Right renal pelvis (tissue), 4 donors: ENCODE data around the gene TRABD2B. TPM values are rescaled to one million over a fixed set of nuclear protein-coding genes. Genes with fewer than 3 reads are reported as not detected.

Source experiments
- DNase-seq, 4 donors: peaks; one replicate each; pipeline ENCODE4 v3.0.0-alpha.2; 2013; ENCODE audit warnings: low read depth in 4 of 4, low spot score in 3 of 4, missing footprints in 1 of 4
- polyA plus RNA-seq, 4 donors: library from polyadenylated mRNA; unstranded; fragments of 120-200 nt; gene quantifications; one replicate each; pipeline ENCODE4 v1.2.1, GENCODE V29; 2013; ENCODE audit not compliant: insufficient read length in 4 of 4

Gene TRABD2B
- polyA plus RNA-seq, 4 donors = 15.3 to 25.8 (median 22.0) TPM

GRCh38 chr1:47785561-47786271, 211.5 kb downstream of the TRABD2B start:
- DNase-seq = no peak

DNA sequence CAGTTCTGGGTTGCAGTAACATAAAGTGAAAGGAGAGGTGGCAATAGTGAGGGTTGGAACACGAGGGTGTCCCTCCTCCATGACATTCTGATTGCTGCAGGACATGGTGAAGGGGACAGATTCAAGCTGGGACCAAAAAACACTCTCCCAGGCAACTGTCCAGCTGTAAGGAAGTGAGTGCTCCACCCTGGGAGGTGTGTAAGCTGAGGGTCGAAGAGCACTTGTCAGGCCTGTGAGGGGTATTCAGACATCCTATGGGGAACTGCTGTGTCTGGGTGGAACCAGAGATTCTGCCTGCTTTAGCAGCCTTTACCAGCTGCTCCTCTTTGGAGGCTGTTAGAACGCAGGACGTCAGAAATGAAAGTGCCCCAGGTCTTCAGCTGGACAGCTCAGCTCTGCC, 212.1 kb downstream of the TRABD2B start:
- DNase-seq = no peak

DNA sequence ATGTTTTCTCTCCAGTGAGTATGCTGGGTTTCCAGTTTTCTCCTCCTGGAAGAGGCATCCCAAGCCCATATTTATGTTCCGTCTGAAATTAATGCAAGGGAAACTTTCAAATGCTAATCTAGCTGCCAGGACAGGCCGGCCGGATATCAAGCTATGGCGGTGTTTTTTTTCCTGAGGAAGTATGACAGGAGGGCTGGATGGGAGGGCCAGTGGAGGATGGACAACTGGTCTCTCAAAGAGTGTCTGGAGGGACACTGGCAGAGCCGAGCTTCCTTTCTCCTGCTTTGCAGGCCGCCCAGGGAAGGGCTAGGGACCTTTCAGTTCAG, 212.7 kb downstream of the TRABD2B start:
- DNase-seq = no peak

- no peak for DNase-seq
Measured at GRCh38 chr1:47783638-47784496, 213.3 kb downstream of the TRABD2B start.

DNA sequence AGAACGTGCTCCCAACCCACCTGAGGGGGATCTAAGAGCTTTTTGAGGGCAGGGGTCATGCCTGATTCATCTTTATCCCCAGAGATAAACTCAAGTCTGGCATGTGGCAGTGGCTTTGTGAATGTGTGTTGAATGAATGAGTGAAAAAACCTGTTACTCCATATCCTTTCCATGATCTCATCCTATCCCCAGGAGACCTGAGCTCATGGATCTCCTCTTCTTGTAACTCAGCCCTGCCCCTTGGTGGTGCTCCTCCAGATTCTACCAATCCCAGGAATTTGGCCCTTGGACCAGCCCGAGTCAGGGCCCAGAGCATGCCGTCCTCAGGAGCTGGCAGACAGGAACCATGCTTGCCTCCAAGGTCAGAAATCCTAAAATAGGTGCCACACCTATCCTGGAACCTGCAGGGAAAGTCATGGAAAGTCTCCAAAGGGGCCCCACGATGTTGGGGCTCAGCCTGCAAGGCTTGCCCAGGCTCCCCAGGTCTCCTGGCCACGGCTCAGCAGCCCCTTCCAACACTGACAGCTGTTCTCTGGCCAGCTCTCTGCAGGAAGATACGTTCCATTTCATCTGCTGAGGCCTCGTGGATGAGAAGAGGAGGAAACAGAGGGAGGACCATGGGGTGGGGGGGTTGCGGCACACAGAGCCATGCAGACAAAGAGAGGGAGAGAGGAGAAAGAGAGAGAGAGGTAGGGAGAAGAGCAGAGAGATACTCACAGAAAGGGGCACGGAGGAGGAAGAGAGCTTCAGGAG, 214.6 kb downstream of the TRABD2B start:
- DNase-seq = no peak

GRCh38 chr1:47781171-47781959, 215.8 kb downstream of the TRABD2B start:
- DNase-seq = no peak

DNA sequence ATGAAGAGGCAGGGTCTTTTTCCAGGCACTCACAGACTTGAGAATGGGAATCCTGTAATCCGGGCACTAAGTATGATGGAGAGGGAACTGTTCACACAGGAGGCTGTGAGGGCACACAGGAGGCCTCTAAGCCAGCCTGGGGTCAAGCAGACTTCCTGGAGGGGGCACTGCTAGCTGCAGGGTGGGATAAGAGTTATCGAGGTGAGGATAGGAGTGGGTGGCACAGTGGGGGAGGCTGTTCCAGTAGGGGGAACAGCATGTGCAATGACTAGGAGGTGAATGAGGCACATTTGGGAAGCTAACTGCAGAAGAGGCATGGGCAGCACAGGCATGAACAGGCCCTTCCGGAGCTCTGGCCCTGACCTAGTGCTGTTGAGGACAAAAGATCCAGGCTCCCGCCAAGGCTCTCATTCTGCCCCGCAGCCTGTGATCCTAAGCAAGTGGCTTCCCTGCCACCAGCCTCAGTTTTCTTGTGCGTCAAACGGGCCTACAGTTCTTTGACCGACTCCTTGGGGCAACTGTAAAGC, 216.7 kb downstream of the TRABD2B start:
- DNase-seq = no peak

GRCh38 chr1:47779613-47780012, 217.6 kb downstream of the TRABD2B start:
- DNase-seq = no peak

GRCh38 chr1:47778280-47778679, 218.9 kb downstream of the TRABD2B start:
- DNase-seq = no peak

DNA sequence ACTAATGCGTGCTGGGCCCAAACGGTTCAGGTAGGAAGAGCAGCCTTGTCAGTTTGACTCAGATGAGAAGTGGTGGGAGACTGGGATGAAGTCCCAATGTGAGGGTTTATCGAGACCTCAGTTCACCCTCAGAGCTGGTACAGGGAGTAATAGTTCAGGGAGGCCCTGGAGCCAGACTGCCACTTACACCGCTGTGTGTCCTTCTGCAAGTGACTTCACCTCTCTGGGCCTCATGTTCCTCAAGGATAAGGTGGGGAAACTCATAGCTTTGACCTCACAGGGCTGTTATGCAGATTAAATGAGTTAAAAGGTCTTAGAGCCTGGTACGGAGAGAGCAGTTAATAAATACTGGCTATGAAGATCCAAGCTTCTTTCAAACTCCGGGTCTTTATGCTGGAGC, 219.9 kb downstream of the TRABD2B start:
- no peak for DNase-seq

DNA sequence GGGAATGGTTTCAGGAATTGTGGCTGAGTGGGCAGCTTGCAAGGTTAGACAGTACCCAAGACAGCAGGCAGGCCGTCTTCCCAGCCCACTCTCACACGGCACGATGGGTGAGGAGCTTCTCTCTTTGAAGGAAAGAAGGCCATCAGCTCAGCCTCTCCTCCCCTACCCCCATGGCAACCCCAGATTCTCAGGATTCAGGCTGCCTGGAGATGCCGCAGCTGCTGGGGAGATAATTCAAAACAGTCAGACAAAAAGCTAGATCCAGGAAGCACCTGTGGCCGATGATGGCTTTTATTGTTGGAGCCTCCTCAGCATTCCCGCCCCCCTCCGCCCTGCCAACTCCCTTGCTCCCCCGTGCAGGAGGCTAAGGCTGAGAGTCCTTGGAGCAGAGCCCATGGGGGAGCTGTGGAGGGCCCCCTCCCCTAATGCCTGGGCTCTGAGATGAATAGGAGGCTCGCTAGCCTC, 220.5 kb downstream of the TRABD2B start:
- no peak for DNase-seq

GRCh38 chr1:47774986-47775834, 222.0 kb downstream of the TRABD2B start:
- DNase-seq = no peak

DNA sequence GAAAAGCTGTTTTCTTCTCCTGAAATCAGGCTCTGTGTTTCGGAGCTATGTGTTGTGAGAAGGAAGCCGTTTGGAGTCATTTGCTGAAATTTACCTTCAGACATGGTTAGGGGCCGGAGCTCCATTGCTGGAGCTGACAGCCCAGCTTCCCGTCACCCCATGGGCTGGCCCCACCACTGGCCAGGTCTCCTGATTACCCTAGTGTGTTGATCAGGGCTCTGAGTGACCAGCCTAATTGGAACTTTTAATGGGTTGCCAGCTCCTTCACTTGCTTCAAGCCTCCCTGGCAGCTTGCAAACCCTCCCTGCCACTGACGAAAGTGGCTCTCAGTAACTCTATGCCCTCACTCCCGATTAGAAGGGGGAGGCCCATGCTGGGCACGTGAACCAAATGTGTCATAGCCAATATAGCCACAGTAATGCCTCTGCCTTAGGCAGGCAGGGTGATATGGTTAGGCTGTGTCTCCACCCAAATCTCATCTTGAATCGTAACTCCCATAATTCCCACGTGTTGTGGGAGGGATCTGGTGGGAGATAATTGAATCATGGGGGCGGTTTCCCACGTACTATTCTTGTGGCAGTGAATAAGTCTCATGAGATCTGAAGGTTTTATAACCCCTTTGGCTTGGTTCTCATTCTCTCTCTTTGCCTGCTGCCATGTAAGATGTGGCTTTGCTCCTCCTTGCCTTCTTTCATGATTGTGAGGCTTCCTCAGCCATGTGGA, 224.1 kb downstream of the TRABD2B start:
- no peak for DNase-seq

- no peak for DNase-seq
Measured at GRCh38 chr1:47772281-47772680, 224.9 kb downstream of the TRABD2B start.

- peak in 3 of 4 donors; percentile 47 to 56 (median 47) for DNase-seq
Measured at GRCh38 chr1:47771751-47772150, 225.4 kb downstream of the TRABD2B start.

DNA sequence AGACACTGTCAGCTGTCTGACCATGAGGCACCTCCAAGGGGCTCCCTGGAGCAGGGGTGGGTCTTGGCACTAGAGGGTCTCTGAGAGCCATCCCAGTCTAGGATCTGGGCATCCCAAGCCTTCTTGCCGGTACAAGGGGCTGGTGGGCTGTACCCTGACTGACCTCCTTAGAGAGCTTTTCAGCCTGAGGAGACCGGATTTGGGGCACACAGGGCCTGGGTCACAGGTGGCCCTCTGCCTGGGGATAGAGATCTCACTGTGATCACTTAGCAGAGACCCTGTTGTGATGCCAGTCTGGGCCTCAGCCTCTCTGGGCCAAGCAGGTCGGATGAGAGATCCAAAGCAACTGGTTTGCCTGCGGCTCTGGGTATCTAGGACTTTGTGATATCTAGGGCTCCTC, 227.2 kb downstream of the TRABD2B start:
- DNase-seq = no peak

DNA sequence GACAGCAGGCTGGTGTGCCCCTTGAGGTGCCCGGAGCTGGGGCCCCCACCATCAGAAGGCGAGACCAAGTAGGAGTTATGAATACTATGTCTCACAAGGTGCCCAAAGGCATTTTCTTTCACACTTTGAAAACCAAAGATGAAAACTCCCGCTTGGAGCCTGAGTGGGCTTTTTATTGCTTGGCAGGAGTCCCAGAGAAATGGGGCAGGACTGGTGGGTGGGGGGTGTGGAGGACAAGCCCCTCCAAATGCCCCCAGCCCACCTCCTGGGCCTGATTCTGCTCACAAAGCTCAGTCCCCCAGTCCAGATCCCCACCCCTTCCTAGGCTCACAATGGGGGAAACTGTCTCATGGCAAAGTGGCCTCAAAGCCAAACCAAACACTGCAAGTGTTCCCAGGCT, 227.9 kb downstream of the TRABD2B start:
- DNase-seq = no peak

DNA sequence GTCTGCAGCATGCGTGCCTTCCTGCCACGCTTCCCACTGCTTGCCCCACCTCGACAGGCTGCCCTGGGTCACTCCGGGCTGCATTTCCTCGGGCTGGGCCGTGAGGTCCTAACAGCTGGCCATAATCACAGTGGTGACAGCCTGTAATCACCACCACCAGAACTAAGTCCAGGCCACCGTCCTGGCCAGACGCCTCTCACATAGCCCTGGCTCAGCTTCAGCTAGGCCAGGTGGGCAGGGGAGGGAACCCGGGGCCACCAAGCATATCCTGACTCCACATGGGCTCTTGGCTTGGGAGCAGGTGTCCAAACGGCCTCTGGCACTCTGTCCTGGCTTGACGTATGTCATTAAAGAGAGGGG, 229.5 kb downstream of the TRABD2B start:
- no peak for DNase-seq
